ENCODE results near the gene SYCP1.
"Not testable (repeated sequence)": the region's sequence is repeated elsewhere in the genome, so short reads cannot be mapped to it uniquely, and the experiment has no call there.

SYCP1 gene

GRCh38 chr1:114854693-114855320 lies at the start of gene SYCP1:
TSS of gene SYCP1 (plus strand) at chr1:114854863. CDS start at chr1:114855465, 602 bp downstream.
- DNase-seq, result no peak

GRCh38 chr1:114819869-114820268 lies 34.8 kb upstream of the SYCP1 start:
- no peak for DNase-seq

- DNase-seq, result no peak
Measured at GRCh38 chr1:114820392-114820791, 34.3 kb upstream of the SYCP1 start.

GRCh38 chr1:114821978-114822377 lies 32.7 kb upstream of the SYCP1 start:
- no peak for DNase-seq

- DNase-seq, result no peak
Measured at GRCh38 chr1:114828251-114828650, 26.4 kb upstream of the SYCP1 start.

- DNase-seq, result not testable (repeated sequence)
Measured at GRCh38 chr1:114830075-114830474, 24.6 kb upstream of the SYCP1 start.

- DNase-seq, result no peak
Measured at GRCh38 chr1:114831276-114831994, 23.2 kb upstream of the SYCP1 start.

- DNase-seq, result no peak
Measured at GRCh38 chr1:114832057-114832456, 22.6 kb upstream of the SYCP1 start.

- DNase-seq, result no peak
Measured at GRCh38 chr1:114833421-114833820, 21.2 kb upstream of the SYCP1 start.

GRCh38 chr1:114844270-114844669 lies 10.4 kb upstream of the SYCP1 start:
- no peak for DNase-seq

GRCh38 chr1:114853584-114853983 lies 1.1 kb upstream of the SYCP1 start:
- no peak for DNase-seq

GRCh38 chr1:114861384-114861783 lies 6.7 kb downstream of the SYCP1 start:
- no peak for DNase-seq

GRCh38 chr1:114892194-114892918 lies 37.7 kb downstream of the SYCP1 start:
- no peak for DNase-seq

GRCh38 chr1:114896795-114897194 lies 42.1 kb downstream of the SYCP1 start:
- no peak for DNase-seq

- DNase-seq, result no peak
Measured at GRCh38 chr1:114901814-114902213, 47.2 kb downstream of the SYCP1 start.

- DNase-seq, result no peak
Measured at GRCh38 chr1:114902343-114902742, 47.7 kb downstream of the SYCP1 start.

GRCh38 chr1:114903480-114903879 lies 48.8 kb downstream of the SYCP1 start:
- no peak for DNase-seq

GRCh38 chr1:114915720-114916119 lies 61.1 kb downstream of the SYCP1 start:
- not testable (repeated sequence) for DNase-seq

- no peak for DNase-seq
Measured at GRCh38 chr1:114926607-114927006, 71.9 kb downstream of the SYCP1 start.

GRCh38 chr1:114927401-114927800 lies 72.7 kb downstream of the SYCP1 start:
- DNase-seq, result no peak

- no peak for DNase-seq
Measured at GRCh38 chr1:114956570-114956969, 101.9 kb downstream of the SYCP1 start.

GRCh38 chr1:114959423-114959822 lies 104.8 kb downstream of the SYCP1 start:
- DNase-seq, result no peak

- no peak for DNase-seq
Measured at GRCh38 chr1:114976891-114977290, 122.2 kb downstream of the SYCP1 start.

Measured in CD4-positive, alpha-beta T cell treated with Interleukin-4 for 4 hours (primary cell).